ENCODE measurements around the gene HOXC10. TPM values are rescaled to one million over a fixed set of nuclear protein-coding genes. Genes with fewer than 3 reads are reported as not detected.

Gene HOXC10
- total RNA-seq, 4 donors from 2014 or later, result not detected

DNA sequence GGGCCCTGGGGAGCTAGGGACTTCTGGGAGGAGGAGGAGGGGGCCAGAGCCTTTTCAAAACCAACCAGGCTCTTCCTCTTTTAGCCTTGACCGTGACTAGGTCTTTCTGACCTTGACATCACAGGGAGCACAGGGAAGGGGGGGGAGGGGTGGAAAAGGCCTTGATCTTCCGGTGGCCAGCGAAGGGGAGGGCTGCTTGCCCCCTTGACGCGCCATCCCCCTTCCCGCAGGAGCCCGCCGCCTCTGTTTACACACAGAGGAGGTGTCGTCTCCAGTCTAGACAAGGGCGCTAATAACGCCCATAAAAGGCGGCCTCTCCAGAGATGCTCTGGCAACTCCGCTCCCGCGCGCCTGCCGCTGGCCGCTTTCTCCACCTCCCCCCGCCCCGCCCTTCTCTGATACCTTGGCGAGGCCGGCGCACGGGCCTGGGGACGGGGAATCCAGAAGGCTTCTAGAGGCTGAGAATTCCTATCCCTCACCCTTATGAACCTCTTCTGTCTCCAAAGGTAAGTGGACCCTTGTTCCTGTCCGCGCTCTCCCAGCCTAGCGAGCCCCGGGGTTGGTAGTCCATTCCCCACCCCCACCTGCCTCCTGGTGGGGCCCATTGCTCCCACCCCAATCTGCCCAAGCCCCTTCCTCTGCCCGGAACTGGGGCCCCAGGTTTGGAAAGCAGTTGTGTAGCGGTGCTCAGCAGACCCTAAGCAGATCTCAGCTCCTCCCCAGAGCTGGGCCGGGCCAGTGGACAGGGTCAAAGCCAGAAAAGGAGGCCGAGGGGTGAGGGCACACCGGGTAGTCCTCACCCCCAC is 35.1 kb upstream of the HOXC10 start:
- TF ChIP-seq, protein P1, sequence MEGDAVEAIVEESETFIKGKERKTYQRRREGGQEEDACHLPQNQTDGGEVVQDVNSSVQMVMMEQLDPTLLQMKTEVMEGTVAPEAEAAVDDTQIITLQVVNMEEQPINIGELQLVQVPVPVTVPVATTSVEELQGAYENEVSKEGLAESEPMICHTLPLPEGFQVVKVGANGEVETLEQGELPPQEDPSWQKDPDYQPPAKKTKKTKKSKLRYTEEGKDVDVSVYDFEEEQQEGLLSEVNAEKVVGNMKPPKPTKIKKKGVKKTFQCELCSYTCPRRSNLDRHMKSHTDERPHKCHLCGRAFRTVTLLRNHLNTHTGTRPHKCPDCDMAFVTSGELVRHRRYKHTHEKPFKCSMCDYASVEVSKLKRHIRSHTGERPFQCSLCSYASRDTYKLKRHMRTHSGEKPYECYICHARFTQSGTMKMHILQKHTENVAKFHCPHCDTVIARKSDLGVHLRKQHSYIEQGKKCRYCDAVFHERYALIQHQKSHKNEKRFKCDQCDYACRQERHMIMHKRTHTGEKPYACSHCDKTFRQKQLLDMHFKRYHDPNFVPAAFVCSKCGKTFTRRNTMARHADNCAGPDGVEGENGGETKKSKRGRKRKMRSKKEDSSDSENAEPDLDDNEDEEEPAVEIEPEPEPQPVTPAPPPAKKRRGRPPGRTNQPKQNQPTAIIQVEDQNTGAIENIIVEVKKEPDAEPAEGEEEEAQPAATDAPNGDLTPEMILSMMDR (IDR thresholded peaks at IDR 0.05), result no peak
- TF ChIP-seq POLR2A (IDR thresholded peaks at IDR 0.05) (no peak), EP300 (IDR thresholded peaks at IDR 0.05; ENCODE audit: low read depth) (no peak), POLR2AphosphoS5 (IDR thresholded peaks at IDR 0.05) (no peak)
- in situ Hi-C loops (cut with MboI; ENCODE audit: low pct_ligation_motif_present in 1 of 4, low pct_unique_long_range_greater_than_20kb in 1 of 4, low sequenced_read_pairs in 3 of 4), result no loop called here
- no peak overlapping the region for H3K27ac ChIP-seq
- no peaks in the 10 kb centered on the region for H3K4me1 ChIP-seq
- 14% methylated on average over 34 of the region's 34 CpGs; no CpG with 5 or more reads in 1 of the 2 donors for WGBS, 2 donors (ENCODE audit: low coverage in 1 of 2)
- H3K4me3 ChIP-seq, result no peak overlapping the region
- no peaks in the 10 kb centered on the region for H3K36me3 ChIP-seq
- no peaks in the 10 kb centered on the region for H3K9me3 ChIP-seq
- no peak for DNase-seq
- intact Hi-C loops (cut with DNase I; ENCODE audit: low total_unique reads), result no loop called here
- peaks cover 100% of the 10 kb centered on the region for H3K27me3 ChIP-seq

DNA sequence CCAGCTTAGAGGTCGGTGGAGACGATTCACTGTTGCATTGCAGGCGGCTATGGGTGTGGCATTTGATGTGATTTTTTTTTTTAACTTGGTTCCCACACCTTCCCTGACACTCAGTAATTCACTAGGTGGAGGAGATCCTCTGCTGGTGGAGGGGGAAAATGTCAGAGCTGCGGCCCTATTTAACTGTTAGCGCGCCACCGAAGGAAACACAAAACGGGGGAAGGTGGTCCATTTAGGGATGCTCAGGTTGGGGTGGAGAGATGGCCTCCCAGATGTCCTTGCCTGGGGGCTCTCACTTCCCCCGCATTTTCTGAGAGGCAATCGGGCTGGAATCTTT is 34.5 kb upstream of the HOXC10 start:
- TF ChIP-seq POLR2A (IDR thresholded peaks at IDR 0.05) (no peak), POLR2AphosphoS5 (IDR thresholded peaks at IDR 0.05) (no peak), EP300 (IDR thresholded peaks at IDR 0.05; ENCODE audit: low read depth) (no peak)
- TF ChIP-seq, protein P1 (IDR thresholded peaks at IDR 0.05), result no peak
- Histone ChIP-seq H3K27me3 (peaks cover 100% of the 10 kb centered on the region), H3K4me1 (no peaks in the 10 kb centered on the region), H3K4me3 (no peak overlapping the region), H3K27ac (no peak overlapping the region), H3K9me3 (no peaks in the 10 kb centered on the region), H3K36me3 (no peaks in the 10 kb centered on the region)
- in situ Hi-C loops (cut with MboI; ENCODE audit: low pct_ligation_motif_present in 1 of 4, low pct_unique_long_range_greater_than_20kb in 1 of 4, low sequenced_read_pairs in 3 of 4), result no loop called here
- WGBS, 2 donors (ENCODE audit: low coverage in 1 of 2), result 17% methylated on average over 10 of the region's 10 CpGs; no CpG with 5 or more reads in 1 of the 2 donors
- DNase-seq, result no peak
- intact Hi-C loops (cut with DNase I; ENCODE audit: low total_unique reads), result no loop called here

DNA sequence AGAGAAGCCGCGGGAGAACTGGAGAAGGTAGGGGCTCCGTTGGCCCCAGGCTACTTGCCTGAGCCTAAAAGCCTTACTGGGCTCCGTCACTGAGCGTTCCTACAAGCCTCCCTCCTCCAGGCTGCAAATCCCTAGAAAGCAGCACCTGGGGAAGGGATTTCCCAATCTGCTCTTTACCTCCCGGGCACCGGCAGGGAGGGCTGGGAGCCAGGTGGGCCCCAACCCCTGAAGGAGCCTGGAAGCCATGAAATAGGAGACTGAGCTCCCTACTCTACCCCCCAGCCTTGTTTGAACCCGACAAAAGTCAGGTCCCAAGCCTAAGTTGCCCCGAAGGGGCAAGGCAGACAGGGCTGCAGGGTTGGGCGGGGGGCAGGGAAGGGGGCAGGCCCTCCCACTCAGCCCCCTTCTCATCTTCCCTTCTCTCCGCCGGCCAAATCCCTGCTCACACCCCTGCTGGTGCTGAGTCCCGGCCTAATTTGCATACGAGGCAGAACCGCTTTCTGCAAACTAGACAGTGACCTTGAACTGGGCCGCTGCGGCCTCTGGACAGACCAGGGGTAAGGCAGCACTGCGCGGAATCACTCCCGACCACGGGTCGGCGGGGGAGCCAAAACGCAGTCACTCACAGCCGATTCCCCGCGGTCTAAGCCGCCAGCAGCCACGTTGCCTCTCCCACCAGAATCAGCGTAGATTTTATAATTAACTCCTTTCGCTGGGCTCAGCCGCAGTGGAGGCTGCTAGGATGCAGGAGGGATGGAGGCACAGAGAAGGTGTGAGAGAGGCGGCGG is 34.0 kb upstream of the HOXC10 start:
- H3K27me3 ChIP-seq, result peaks cover 100% of the 10 kb centered on the region
- 14% methylated on average over 34 of the region's 34 CpGs; no CpG with 5 or more reads in 1 of the 2 donors for WGBS, 2 donors (ENCODE audit: low coverage in 1 of 2)
- no peaks in the 10 kb centered on the region for H3K4me1 ChIP-seq
- no peak for DNase-seq
- intact Hi-C loops (cut with DNase I; ENCODE audit: low total_unique reads) (no loop called here), in situ Hi-C loops (cut with MboI; ENCODE audit: low pct_ligation_motif_present in 1 of 4, low pct_unique_long_range_greater_than_20kb in 1 of 4, low sequenced_read_pairs in 3 of 4) (no loop called here)
- no peak overlapping the region for H3K4me3 ChIP-seq
- no peak for TF ChIP-seq EP300 (IDR thresholded peaks at IDR 0.05; ENCODE audit: low read depth)
- TF ChIP-seq POLR2AphosphoS5 (IDR thresholded peaks at IDR 0.05), result no peak
- TF ChIP-seq, protein P1 (IDR thresholded peaks at IDR 0.05), result no peak
- TF ChIP-seq POLR2A (IDR thresholded peaks at IDR 0.05), result no peak
- H3K9me3 ChIP-seq, result no peaks in the 10 kb centered on the region
- no peak overlapping the region for H3K27ac ChIP-seq
- H3K36me3 ChIP-seq, result no peaks in the 10 kb centered on the region

DNA sequence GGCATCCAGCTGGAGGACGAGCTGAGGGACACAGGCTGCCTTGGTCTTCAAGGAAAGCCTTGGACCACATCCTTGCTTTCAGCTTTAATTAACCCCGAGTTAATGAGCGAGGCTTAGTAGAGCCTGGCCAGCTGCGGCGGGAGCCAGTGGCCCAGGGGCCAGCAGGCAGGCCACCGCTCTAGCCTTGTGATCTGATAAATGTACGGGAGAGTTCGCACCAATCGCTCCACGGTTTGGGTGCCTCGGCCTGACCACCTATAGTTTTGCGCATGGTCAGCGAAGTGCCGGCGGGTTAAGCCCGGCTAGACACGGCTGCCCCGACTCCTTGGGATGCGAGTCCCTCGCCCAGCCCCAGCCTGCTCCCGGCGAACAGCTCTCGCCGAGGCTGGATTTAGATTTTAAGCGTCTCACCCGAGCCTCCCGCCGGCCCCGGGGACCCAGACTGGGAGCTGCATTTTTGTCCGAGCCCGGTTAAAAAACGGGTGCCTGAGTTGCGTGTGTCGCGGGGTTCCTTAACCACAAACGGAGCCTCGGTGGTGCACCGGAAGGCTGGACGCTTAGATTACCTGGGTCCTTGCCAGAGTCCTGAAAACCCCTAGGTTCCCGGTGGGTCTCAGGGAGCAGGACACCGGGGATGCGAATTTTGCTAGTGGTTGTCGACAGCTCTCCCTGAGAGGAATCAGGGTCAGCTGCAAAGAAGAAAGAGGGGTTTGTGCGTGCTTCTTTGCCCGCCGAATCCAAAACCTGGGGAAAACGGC is 33.2 kb upstream of the HOXC10 start:
- Histone ChIP-seq H3K9me3 (no peaks in the 10 kb centered on the region), H3K4me3 (no peak overlapping the region), H3K4me1 (peaks cover 0 to 3% (median 0%) of the 10 kb centered on the region in 4 donors), H3K27ac (no peak overlapping the region), H3K27me3 (peaks cover 100% of the 10 kb centered on the region), H3K36me3 (no peaks in the 10 kb centered on the region)
- intact Hi-C loops (cut with DNase I; ENCODE audit: low total_unique reads) (no loop called here), in situ Hi-C loops (cut with MboI; ENCODE audit: low pct_ligation_motif_present in 1 of 4, low pct_unique_long_range_greater_than_20kb in 1 of 4, low sequenced_read_pairs in 3 of 4) (no loop called here)
- no peak for TF ChIP-seq POLR2A (IDR thresholded peaks at IDR 0.05)
- TF ChIP-seq, protein P1 (IDR thresholded peaks at IDR 0.05), result no peak
- no peak for TF ChIP-seq POLR2AphosphoS5 (IDR thresholded peaks at IDR 0.05)
- TF ChIP-seq EP300 (IDR thresholded peaks at IDR 0.05; ENCODE audit: low read depth), result no peak
- WGBS, 2 donors (ENCODE audit: low coverage in 1 of 2), result 19% methylated on average over 47 of the region's 47 CpGs; no CpG with 5 or more reads in 1 of the 2 donors
- DNase-seq, result no peak

All from transverse colon (tissue), 4 donors.